Iris pigment epithelial cell (primary cell): ENCODE measurements around the gene CADM2.

Experiments used
- DNase-seq: peaks from one replicate; pipeline ENCODE4 v3.0.0-alpha.2; 2011; ENCODE audit warnings: low read depth

Gene CADM2

DNA sequence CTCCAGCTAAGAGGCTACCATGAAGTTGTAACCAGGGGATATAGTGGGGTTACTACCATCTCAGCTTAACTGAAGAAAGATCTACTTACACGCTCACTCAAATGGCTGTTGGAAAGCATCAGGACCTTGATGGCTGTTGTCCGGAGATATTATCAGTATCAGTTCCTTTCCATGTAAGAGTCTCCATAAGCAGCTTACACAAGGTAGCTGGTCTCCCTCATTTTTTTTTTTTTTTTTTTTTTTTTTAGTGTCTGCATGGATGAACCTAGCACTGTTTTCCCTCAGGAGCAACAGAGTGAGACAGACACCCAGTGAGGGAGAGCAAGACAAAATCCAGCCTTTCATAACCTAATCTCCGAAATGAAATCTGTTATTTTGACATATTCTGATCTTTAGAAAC is 230.9 kb downstream of the CADM2 start:
- DNase-seq = no peak

DNA sequence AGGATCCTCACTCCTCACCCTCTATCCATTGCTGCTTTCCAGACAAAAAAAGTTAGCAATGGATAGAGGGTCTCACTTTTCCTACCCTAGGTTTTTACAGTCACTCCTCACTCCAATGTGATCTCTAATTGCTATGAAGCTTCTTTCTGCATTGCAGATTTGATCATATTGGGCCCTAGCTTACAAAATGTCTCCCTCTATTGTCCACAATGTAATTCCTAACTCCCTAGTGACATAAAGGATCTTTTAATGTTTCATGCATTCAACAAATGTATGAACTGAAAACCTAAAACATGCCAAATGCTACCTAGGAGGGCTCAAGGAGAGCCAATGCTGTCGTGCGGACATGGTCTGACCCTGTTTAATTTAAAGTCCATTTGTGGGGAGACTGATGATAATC is 234.8 kb downstream of the CADM2 start:
- peak; percentile 0 for DNase-seq

DNA sequence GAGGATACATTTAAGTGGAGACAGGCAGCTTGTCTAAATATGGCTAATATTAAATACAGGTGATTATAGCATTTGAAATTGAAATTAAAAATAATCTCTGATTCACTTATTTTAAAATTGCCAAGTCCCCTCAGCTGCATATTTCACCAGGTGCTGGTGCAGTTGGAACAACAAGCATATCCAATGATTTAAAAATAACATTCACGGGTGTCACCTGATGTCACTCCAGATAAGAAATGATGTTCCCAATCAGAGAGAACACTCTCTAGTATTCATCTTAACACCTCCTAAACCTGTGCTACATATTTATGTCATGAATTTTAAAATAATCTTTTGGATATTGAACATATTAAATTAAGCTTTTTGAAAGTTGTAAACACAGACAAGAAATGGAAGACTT is 249.9 kb downstream of the CADM2 start:
- no peak for DNase-seq

DNA sequence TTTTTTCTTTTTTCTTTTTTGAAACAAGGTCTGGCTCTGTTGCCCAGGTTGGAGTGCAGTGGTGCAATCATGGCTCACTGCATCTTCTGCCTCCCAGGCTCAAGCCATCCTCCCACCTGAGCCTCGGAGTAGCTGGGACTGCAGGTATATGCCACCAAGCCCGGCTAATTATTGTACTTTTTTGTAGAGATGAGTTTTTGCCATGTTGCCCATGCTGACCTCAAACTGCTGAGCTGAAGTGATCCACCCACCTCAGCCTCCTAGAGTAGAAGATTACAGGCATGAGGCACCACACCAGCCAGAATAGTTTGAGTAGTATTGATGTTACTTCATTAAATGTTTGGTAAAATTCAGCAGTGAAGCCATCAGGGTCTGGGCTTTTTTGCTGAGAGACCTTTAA is 251.8 kb downstream of the CADM2 start:
- DNase-seq = no peak

- no peak for DNase-seq
Observed at GRCh38 chr3:85228966-85229365, 270.2 kb downstream of the CADM2 start.

DNA sequence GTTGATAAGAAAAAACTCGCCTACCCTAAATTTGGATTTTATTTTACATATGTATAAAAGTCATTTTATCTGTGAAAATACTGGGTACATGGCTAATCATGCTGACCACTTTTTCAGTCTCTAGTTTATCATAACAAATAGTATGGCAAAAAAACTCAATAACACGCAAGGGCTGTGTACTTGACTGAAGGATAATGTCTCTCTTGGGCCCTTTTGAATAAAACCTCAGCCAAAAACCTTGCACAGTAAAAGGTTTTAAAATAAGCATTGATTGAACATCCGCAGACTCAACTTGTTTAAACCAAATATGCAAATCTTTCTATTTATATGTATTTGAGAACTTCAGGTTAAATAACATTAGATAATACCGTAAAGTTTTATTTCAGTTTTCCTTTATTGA is 285.3 kb downstream of the CADM2 start:
- no peak for DNase-seq

DNA sequence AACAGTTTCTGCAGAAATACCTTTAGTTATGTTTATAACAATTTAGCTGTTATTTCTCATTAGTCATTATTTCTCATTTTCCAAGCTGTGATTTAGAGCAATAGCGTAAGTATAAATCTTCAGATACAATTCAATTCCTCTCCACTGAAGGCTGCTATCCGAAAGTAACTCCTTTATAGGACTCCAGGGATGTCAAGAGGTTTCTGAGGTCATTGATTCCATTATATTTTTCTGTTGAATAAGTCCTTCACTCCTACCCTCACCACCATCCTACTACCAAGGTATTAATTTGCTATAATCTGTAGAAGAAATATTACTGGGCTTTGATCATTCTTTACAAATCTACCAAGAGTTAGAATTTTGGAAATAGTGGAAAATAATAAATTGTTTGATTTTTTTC is 285.7 kb downstream of the CADM2 start:
- no peak for DNase-seq

GRCh38 chr3:85251766-85252165 is 293.0 kb downstream of the CADM2 start:
- DNase-seq = no peak

DNA sequence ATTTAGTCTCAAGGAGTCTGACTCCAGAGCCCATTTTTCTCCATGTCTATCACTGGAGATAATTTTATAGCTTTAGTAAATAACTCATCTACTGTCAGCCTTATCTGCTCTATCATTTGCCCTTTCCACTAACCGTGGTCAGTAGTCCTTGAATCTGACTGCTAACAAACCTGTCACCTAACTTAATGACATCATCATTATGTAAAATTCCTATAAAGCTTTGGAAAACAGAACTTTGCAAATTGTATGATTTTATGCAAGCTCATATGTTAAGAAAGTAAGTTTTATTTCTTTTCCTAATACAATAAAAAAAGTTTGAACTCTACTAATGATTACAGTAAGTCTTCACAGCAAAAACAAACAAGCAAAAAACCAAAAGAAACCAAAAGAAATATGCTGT is 293.9 kb downstream of the CADM2 start:
- no peak for DNase-seq

GRCh38 chr3:85254738-85255137 is 295.9 kb downstream of the CADM2 start:
- DNase-seq = no peak

GRCh38 chr3:85255949-85256348 is 297.2 kb downstream of the CADM2 start:
- no peak for DNase-seq

- DNase-seq = no peak
Observed at GRCh38 chr3:85258326-85258725, 299.5 kb downstream of the CADM2 start.

- DNase-seq = no peak
Observed at GRCh38 chr3:85258819-85259218, 300.0 kb downstream of the CADM2 start.

GRCh38 chr3:85259748-85260147 is 301.0 kb downstream of the CADM2 start:
- DNase-seq = peak; percentile 0

DNA sequence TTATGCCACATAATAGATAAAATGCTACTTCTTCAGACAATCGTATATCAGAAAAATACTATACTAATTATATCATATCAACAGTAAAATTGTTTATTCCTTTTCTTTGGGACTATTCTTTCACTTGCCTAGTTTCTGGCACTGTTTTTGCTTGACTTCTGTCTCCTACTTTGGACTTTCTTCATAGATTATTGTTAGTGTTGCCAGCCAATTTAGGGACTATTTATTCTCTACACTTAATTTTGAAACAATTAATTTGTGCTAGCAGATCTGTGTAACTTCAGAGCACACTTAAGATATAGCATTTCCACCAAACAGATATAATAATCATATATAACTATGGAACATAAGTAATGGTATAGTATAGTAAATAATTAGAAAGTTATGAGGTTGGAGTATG is 305.6 kb downstream of the CADM2 start:
- no peak for DNase-seq

DNA sequence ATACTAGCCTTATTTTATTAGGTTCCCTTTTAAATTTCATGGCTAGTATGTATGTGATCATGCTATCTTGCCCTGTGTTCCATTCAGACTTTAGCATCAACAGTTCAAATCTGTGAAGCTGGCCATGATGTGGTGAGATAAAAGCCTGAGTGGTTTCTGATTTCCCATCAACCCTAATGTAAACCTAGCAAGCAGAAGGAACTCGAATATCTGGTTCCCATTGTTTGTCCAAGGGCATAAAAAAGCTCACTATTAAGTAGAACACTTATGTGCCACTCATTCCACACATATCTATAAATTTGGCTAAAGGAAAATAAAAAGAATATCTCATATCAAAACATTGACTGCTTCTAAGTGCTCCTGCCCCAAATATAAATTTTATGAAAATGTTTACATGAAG is 311.7 kb downstream of the CADM2 start:
- DNase-seq = no peak

DNA sequence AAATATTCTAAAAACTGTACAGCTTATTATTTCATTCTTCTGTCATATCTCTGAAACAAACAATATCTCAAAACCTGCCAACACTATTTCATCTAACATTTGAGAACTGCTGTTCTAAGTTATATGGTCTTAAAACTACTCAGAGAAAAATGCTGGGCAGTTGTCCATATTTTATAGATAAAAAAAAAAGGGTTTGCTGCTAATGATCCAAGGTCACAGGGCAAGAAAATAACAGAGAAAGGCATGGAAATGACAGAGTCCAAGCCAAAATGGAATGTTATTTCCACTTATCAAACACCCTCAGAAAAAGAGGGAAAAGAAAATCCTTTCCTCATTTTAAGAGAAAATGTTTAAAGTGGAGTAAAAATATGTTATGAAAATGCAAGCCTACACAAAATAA is 313.1 kb downstream of the CADM2 start:
- no peak for DNase-seq

GRCh38 chr3:85288257-85288656 is 329.5 kb downstream of the CADM2 start:
- DNase-seq = no peak

GRCh38 chr3:85297291-85297690 is 338.5 kb downstream of the CADM2 start:
- no peak for DNase-seq

DNA sequence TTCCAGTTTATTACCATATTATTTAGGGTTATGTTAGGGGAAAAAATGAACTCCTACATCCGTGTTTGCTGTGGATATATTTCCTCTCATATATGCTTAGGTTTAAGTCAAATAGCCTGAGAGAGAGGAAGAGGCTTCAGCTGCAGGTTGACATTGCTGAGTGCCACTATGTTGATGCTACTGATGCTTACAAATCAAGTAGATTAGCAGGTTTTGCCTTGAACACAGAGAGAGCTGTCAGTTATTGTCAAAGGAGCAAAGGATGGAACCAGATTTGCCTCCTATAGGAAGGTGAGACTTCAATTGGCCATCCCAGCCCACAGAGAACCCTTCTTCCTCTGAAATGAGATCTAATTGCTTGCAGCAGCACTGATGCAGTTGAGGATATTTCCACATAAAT is 339.2 kb downstream of the CADM2 start:
- no peak for DNase-seq

- no peak for DNase-seq
Observed at GRCh38 chr3:85303156-85303555, 344.4 kb downstream of the CADM2 start.

DNA sequence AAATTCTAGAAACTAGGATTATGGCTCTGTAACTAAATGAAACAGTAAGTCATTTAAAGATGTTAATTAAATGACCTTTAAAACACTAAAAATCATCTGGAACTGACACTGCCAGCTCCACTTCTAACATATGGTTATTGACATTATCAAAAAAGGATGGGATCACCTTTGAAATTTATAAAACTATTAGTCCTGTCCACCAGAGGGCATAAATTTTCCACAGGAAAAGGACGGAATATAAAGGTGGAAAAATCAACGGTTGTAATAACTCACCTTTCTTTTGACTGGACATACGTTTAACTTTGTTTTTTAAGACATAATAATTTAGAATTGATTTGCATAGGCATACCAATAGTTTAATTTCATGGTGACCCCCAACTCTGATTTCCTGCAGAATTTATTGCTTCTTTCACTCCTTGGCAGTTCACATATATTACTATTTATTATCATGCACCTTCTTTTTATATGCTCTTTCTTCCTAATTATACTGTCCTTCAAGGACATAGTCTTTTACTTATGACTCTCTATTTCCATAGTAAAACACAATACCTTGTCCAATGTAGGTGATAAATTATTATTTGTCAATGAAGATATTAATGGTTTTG is 345.7 kb downstream of the CADM2 start:
- no peak for DNase-seq

DNA sequence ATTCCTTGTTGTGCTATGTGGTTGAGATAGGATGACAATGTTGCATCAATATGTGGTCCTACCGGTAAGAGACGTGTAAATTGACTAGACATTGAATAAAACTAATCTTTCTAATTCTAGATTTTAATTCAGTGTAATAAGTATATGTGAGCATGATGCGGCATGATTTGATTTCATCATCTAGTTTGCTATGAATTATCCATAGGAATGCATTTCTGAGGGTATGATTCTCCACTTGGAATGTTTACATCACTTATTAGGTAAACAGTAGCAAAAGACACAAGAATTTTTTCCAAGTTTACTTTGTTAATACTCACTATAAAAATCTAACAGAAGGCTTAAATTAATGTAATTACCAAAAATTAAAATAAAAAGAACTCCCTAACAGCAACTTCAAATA is 353.5 kb downstream of the CADM2 start:
- DNase-seq = no peak

- DNase-seq = no peak
Observed at GRCh38 chr3:85313380-85313779, 354.6 kb downstream of the CADM2 start.

DNA sequence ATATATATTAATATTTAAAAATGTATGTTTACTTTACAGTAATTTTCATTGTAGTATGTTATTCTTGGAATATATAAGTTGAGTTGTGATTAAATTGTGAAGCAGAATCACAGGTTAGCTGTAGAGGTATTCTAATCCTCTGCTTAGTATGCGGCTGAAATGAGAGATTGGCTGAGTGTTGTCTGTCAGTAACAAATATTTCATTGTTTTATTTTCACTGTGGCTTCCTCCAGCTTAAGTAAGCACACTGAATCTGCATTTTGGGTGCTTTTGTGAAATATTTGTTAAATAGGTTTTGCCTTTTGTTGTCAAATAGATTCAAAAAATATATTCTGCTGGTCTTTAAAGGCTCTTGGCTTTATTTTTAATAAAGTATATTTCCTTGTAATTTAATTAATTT is 357.5 kb downstream of the CADM2 start:
- DNase-seq = no peak
